Measurements from ENCODE around the gene PM20D1.
"Not testable (repeated sequence)": the region's sequence is repeated elsewhere in the genome, so short reads cannot be mapped to it uniquely, and the experiment has no call there.

Gene PM20D1

GRCh38 chr1:205842229-205842628, 7.7 kb downstream of the PM20D1 start:
- in situ Hi-C loops (cut with MboI; ENCODE audit: low sequenced_read_pairs) = no loop called here

GRCh38 chr1:205840146-205840923, 9.6 kb downstream of the PM20D1 start:
- in situ Hi-C loops (cut with MboI; ENCODE audit: low sequenced_read_pairs) = no loop called here

GRCh38 chr1:205837382-205837970, 12.5 kb downstream of the PM20D1 start:
- in situ Hi-C loops (cut with MboI; ENCODE audit: low sequenced_read_pairs) = no loop called here

GRCh38 chr1:205834751-205835150, 15.2 kb downstream of the PM20D1 start:
- in situ Hi-C loops (cut with MboI; ENCODE audit: low sequenced_read_pairs) = no loop called here

- in situ Hi-C loops (cut with MboI; ENCODE audit: low sequenced_read_pairs) = no loop called here
Observed at GRCh38 chr1:205832326-205832751, 17.6 kb downstream of the PM20D1 start.

GRCh38 chr1:205827623-205828022, 22.3 kb downstream of the PM20D1 start:
- in situ Hi-C loops (cut with MboI; ENCODE audit: low sequenced_read_pairs) = no loop called here

- in situ Hi-C loops (cut with MboI; ENCODE audit: low sequenced_read_pairs) = no loop called here
Observed at GRCh38 chr1:205826995-205827394, 22.9 kb downstream of the PM20D1 start.

- in situ Hi-C loops (cut with MboI; ENCODE audit: low sequenced_read_pairs) = no loop called here
Observed at GRCh38 chr1:205826016-205826806, 23.7 kb downstream of the PM20D1 start.

- in situ Hi-C loops (cut with MboI; ENCODE audit: low sequenced_read_pairs) = no loop called here
Observed at GRCh38 chr1:205824180-205824579, 25.8 kb downstream of the PM20D1 start.

- in situ Hi-C loops (cut with MboI; ENCODE audit: low sequenced_read_pairs) = not testable (repeated sequence)
Observed at GRCh38 chr1:205823260-205823659, 26.7 kb downstream of the PM20D1 start.

- in situ Hi-C loops (cut with MboI; ENCODE audit: low sequenced_read_pairs) = no loop called here
Observed at GRCh38 chr1:205822397-205822796, 27.5 kb downstream of the PM20D1 start.

GRCh38 chr1:205817988-205818387, 31.9 kb downstream of the PM20D1 start:
- in situ Hi-C loops (cut with MboI; ENCODE audit: low sequenced_read_pairs) = no loop called here

GRCh38 chr1:205817364-205817763, 32.6 kb downstream of the PM20D1 start:
- in situ Hi-C loops (cut with MboI; ENCODE audit: low sequenced_read_pairs) = no loop called here

GRCh38 chr1:205813755-205814058, 36.2 kb downstream of the PM20D1 start:
- in situ Hi-C loops (cut with MboI; ENCODE audit: low sequenced_read_pairs) = no loop called here

GRCh38 chr1:205812878-205813754, 36.8 kb downstream of the PM20D1 start, which contains the start of gene SLC41A1:
SLC41A1 (minus strand) TSS chr1:205813198; CDS start chr1:205810441, 2,757 bp downstream.
- in situ Hi-C loops (cut with MboI; ENCODE audit: low sequenced_read_pairs) = no loop called here

GRCh38 chr1:205812271-205812877, 37.6 kb downstream of the PM20D1 start:
- in situ Hi-C loops (cut with MboI; ENCODE audit: low sequenced_read_pairs) = no loop called here

- in situ Hi-C loops (cut with MboI; ENCODE audit: low sequenced_read_pairs) = no loop called here
Observed at GRCh38 chr1:205811660-205812059, 38.3 kb downstream of the PM20D1 start.

GRCh38 chr1:205810448-205811157, 39.3 kb downstream of the PM20D1 start:
- in situ Hi-C loops (cut with MboI; ENCODE audit: low sequenced_read_pairs) = no loop called here

- in situ Hi-C loops (cut with MboI; ENCODE audit: low sequenced_read_pairs) = no loop called here
Observed at GRCh38 chr1:205809942-205810345, 40.0 kb downstream of the PM20D1 start.

- in situ Hi-C loops (cut with MboI; ENCODE audit: low sequenced_read_pairs) = no loop called here
Observed at GRCh38 chr1:205809469-205809868, 40.5 kb downstream of the PM20D1 start.
